HCT116 (cell line): Measurements from ENCODE around the gene KYNU. TPM values are rescaled to one million over a fixed set of nuclear protein-coding genes. Genes with fewer than 3 reads are reported as not detected.
"Not testable (repeated sequence)": the region's sequence is repeated elsewhere in the genome, so short reads cannot be mapped to it uniquely, and the experiment has no call there.

Experiments used
- ATAC-seq: fragments of 200-7000 bp; cut with Tn5 transposase; 2 replicates; pipeline ENCODE4 v1.9.1; 2020; ENCODE audit warnings: mild to moderate bottlenecking, moderate library complexity
- BruUV-seq: library from RNA; stranded (reverse); fragments of 400-500 nt; replicated peaks from 2 replicates; lab custom pipeline; 2021; lab: Mats Ljungman, UMichigan
- CTCF ChIA-PET: fragments of 300-600 bp; sonication (Branson Sonifier 250); formaldehyde crosslinking; loops from one replicate; lab custom pipeline; 2021; ENCODE audit warnings: antibody characterized with exemption; lab: Charles Lee
- POLR2A ChIA-PET: fragments of 300-600, 350-600 bp; sonication (Branson Sonifier 250); formaldehyde crosslinking; loops from one replicate; lab custom pipeline; 2021; ENCODE audit warnings: antibody characterized with exemption; lab: Charles Lee
- RAD21 ChIA-PET, 2 experiments: fragments of 300-600 bp; sonication (Branson Sonifier 250); formaldehyde crosslinking; loops; one replicate each; lab custom pipeline; 2023; ENCODE audit warnings: low total read pairs in 2 of 2; ENCODE audit not compliant: uncharacterized antibody in 2 of 2, unreplicated experiment in 2 of 2, low non-redundant PET in 1 of 2; lab: Charles Lee
- DNase-seq: peaks from one replicate; pipeline ENCODE4 v3.0.0-alpha.2; 2010; ENCODE audit warnings: low read depth, low spot score
- H2AFZ ChIP-seq: fragments of 200-600 bp; shearing (Covaris generic), sonication (generic); 2 replicates; pipeline ENCODE4 v1.6.1; 2017; ENCODE audit warnings: low read depth, mixed run types, mixed read lengths, antibody characterized with exemption, low read length; ENCODE audit not compliant: poor library complexity, severe bottlenecking
- H3K27ac ChIP-seq: 2 replicates; pipeline ENCODE4 v1.5.1; 2012; ENCODE audit warnings: low read depth, low read length
- H3K27me3 ChIP-seq: fragments of 200-600 bp; sonication (generic); 2 replicates; pipeline ENCODE4 v1.6.1; 2016; ENCODE audit warnings: mixed run types, low read length, mixed read lengths; ENCODE audit not compliant: insufficient read depth
- H3K36me3 ChIP-seq, 2 experiments: fragments of 200-500 bp in 1 of 2; fragments of 200-600 bp in 1 of 2; sonication (Bioruptor generic) in 1 of 2; sonication (generic) in 1 of 2; 2 replicates each; pipeline versions ENCODE4 v1.5.1 to v1.6.1; 2014 to 2016; ENCODE audit warnings: low read length in 2 of 2, inconsistent platforms in 1 of 2, mixed read lengths in 1 of 2, mixed run types in 1 of 2; ENCODE audit not compliant: insufficient read depth in 2 of 2, control insufficient read depth in 1 of 2
- H3K4me1 ChIP-seq, 2 experiments: fragments of 200-600 bp in 1 of 2; sonication (generic) in 1 of 2; 2 replicates each; pipeline versions ENCODE4 v1.5.1 to v1.6.1; 2012 to 2017; ENCODE audit warnings: low read length in 2 of 2, inconsistent platforms in 1 of 2, mild to moderate bottlenecking in 1 of 2, mixed read lengths in 1 of 2, mixed run types in 1 of 2, moderate library complexity in 1 of 2; ENCODE audit not compliant: insufficient read depth in 2 of 2, control insufficient read depth in 1 of 2
- H3K4me2 ChIP-seq: fragments of 200-600 bp; sonication (generic); 2 replicates; pipeline ENCODE4 v1.6.1; 2017; ENCODE audit warnings: mixed run types, low read length, mixed read lengths
- H3K4me3 ChIP-seq, 2 experiments: fragments of 200-600 bp in 1 of 2; sonication (generic) in 1 of 2; replicated peaks in 1 of 2; 2 replicates each; pipeline ENCODE4 v1.5.1; 2011 to 2016; ENCODE audit warnings: low read length in 2 of 2, control low read depth in 1 of 2, low read depth in 1 of 2, mild to moderate bottlenecking in 1 of 2, mixed read lengths in 1 of 2, mixed run types in 1 of 2
- H3K79me2 ChIP-seq: fragments of 200-600 bp; sonication (generic); 2 replicates; pipeline ENCODE4 v1.6.1; 2017; ENCODE audit warnings: mild to moderate bottlenecking, mixed run types, low read length, moderate library complexity, mixed read lengths; ENCODE audit not compliant: insufficient read depth
- H3K9ac ChIP-seq: fragments of 200-600 bp; sonication (generic); 2 replicates; pipeline ENCODE4 v1.6.1; 2016; ENCODE audit warnings: low read length, mixed read lengths
- H3K9me2 ChIP-seq: fragments of 200-600 bp; sonication (generic), shearing (Covaris generic); 2 replicates; pipeline ENCODE4 v1.6.1; 2017; ENCODE audit warnings: mixed run types, mild to moderate bottlenecking, moderate library complexity; ENCODE audit not compliant: insufficient read depth
- H3K9me3 ChIP-seq, 2 experiments: fragments of 200-500 bp in 1 of 2; fragments of 200-600 bp in 1 of 2; sonication (Bioruptor generic) in 1 of 2; sonication (generic) in 1 of 2; 2 replicates each; pipeline ENCODE4 v1.6.1; 2014 to 2017; ENCODE audit warnings: low read length in 2 of 2, mixed read lengths in 2 of 2, inconsistent platforms in 1 of 2, low read depth in 1 of 2, mild to moderate bottlenecking in 1 of 2, mixed run types in 1 of 2, moderate library complexity in 1 of 2; ENCODE audit not compliant: control insufficient read depth in 1 of 2, insufficient read depth in 1 of 2
- H4K20me1 ChIP-seq: fragments of 200-600 bp; sonication (generic), shearing (Covaris generic); 2 replicates; pipeline ENCODE4 v1.6.1; 2017; ENCODE audit warnings: mixed run types, mild to moderate bottlenecking, moderate library complexity; ENCODE audit not compliant: insufficient read depth
- CEBPB ChIP-seq: IDR thresholded peaks from 2 replicates; pipeline ENCODE4 v1.6.1; 2012; ENCODE audit warnings: low read depth
- ELF1 ChIP-seq: IDR thresholded peaks from 2 replicates; pipeline ENCODE4 v1.6.1; 2012; ENCODE audit warnings: low read depth, borderline replicate concordance
- FOSL1 ChIP-seq: IDR thresholded peaks from 2 replicates; pipeline ENCODE4 v1.6.1; 2012; ENCODE audit warnings: low read depth
- JUND ChIP-seq: IDR thresholded peaks from 2 replicates; pipeline ENCODE4 v1.6.1; 2012
- RAD21 ChIP-seq: IDR thresholded peaks from 2 replicates; pipeline ENCODE4 v1.6.1; 2012; ENCODE audit warnings: low read depth, mild to moderate bottlenecking
- TCF7L2 ChIP-seq: IDR thresholded peaks from 2 replicates; pipeline ENCODE4 v1.7.0; 2011; ENCODE audit warnings: borderline replicate concordance, inconsistent platforms; ENCODE audit not compliant: insufficient read depth, insufficient read length; ENCODE audit errors: extremely low read depth
- ZBTB33 ChIP-seq: IDR thresholded peaks from 2 replicates; pipeline ENCODE4 v1.6.1; 2011; ENCODE audit warnings: mild to moderate bottlenecking, low read length, moderate library complexity; ENCODE audit not compliant: insufficient replicate concordance; ENCODE audit errors: extremely low read depth
- ZFX ChIP-seq: fragments of 450-650 bp; IDR thresholded peaks from 2 replicates; pipeline ENCODE4 v1.6.1; 2017
- ZNF274 ChIP-seq: fragments of 200-500 bp; sonication (Bioruptor generic); IDR thresholded peaks from 2 replicates; pipeline ENCODE4 v1.6.1; 2014; ENCODE audit warnings: mild to moderate bottlenecking, low read depth, low read length, inconsistent platforms
- intact Hi-C: fragments of 100-400 bp; cut with micrococcal nuclease; formaldehyde crosslinking; loops from 2 replicates; pipeline ENCODE4 v1.10.0; 2022
- total RNA-seq: library from RNA; stranded (reverse); gene quantifications from one replicate; pipeline ENCODE4 v1.2.1, GENCODE V29; 2021; ENCODE audit not compliant: unreplicated experiment
- TF ChIP-seq, protein P1 (sequence below): IDR thresholded peaks from 2 replicates; pipeline ENCODE4 v1.6.1; 2012

The KYNU gene
- total RNA-seq, 1 experiment from 2014 or later = 0.22 TPM

GRCh38 chr2:142900327-142900726, 22.9 kb downstream of the KYNU start:
- H3K9me3 ChIP-seq, H4K20me1 ChIP-seq, H3K9ac ChIP-seq, RAD21 ChIA-PET, H3K9me2 ChIP-seq, H2AFZ ChIP-seq, H3K27me3 ChIP-seq, H3K36me3 ChIP-seq, CTCF ChIA-PET, DNase-seq, H3K79me2 ChIP-seq, POLR2A ChIA-PET, BruUV-seq, H3K4me2 ChIP-seq, H3K27ac ChIP-seq, H3K4me3 ChIP-seq, intact Hi-C loops, ATAC-seq, H3K4me1 ChIP-seq: not testable (repeated sequence)

DNA sequence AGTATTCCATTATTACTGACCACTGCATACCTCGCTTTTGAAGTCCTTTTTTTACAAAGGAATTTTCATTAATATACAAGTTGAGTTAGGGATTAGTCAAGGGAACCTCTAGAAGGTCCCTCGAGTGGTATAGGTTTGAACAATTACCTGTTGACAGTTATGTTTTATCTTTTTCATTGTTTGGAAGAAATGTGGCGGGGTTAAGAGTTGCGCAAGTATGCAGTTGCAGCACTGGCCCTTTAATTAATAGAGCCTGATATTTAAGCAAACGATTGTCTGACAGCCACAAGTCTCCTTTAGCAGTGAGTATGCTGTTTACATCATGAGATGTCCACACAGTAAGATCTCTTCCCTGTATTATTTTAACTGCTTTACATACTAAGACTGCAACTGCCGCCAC, 24.3 kb downstream of the KYNU start:
- no peaks in the 10 kb centered on the region for H3K9me2 ChIP-seq
- no peaks in the 10 kb centered on the region for H3K4me1 ChIP-seq
- no peaks in the 10 kb centered on the region for H3K36me3 ChIP-seq
- no peak overlapping the region for H3K4me3 ChIP-seq
- H4K20me1 ChIP-seq = no peaks in the 10 kb centered on the region
- H3K9ac ChIP-seq = no peak overlapping the region
- POLR2A ChIA-PET = no interaction called here
- no peaks in the 10 kb centered on the region for H3K9me3 ChIP-seq
- BruUV-seq = no TSS peak
- DNase-seq (no peak), ATAC-seq (no peak)
- no peaks in the 10 kb centered on the region for H3K79me2 ChIP-seq
- TF ChIP-seq ZBTB33 = no peak
- TF ChIP-seq, protein P1, sequence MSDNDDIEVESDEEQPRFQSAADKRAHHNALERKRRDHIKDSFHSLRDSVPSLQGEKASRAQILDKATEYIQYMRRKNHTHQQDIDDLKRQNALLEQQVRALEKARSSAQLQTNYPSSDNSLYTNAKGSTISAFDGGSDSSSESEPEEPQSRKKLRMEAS = no peak
- TF ChIP-seq ZNF274 = no peak
- TF ChIP-seq ZFX = no peak
- TF ChIP-seq RAD21 = no peak
- TF ChIP-seq FOSL1 = no peak
- no peak for TF ChIP-seq CEBPB
- no peak for TF ChIP-seq ELF1
- no peak for TF ChIP-seq TCF7L2
- no peak for TF ChIP-seq JUND
- intact Hi-C loops = no loop called here
- H3K27ac ChIP-seq = no peak overlapping the region
- H3K27me3 ChIP-seq = no peaks in the 10 kb centered on the region
- RAD21 ChIA-PET = no interaction called here
- CTCF ChIA-PET = no interaction called here
- no peak overlapping the region for H2AFZ ChIP-seq
- no peak overlapping the region for H3K4me2 ChIP-seq

DNA sequence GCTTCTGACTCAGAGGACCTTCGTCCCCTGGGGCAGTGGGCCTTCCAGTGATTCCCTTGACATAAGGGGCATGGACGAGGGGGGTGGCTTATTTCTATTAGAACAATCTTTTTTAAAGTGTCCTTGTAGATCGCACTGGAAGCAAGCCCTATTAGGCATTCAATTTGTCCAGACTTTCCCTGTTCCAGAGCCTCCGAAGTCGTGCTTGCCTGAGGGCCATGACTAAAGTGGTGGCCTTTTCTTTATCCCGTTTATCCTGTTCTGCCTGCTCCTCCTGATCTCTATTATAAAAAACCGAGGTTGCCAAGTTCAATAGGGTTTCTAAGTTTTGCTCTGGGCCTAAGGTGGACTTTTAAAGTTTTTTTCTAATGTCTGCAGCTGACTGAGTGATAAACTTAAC, 26.3 kb downstream of the KYNU start:
- H3K9ac ChIP-seq, H2AFZ ChIP-seq, H3K79me2 ChIP-seq, DNase-seq, H3K4me1 ChIP-seq, RAD21 ChIA-PET, CTCF ChIA-PET, ATAC-seq, H3K9me3 ChIP-seq, H3K4me3 ChIP-seq, H4K20me1 ChIP-seq, H3K27ac ChIP-seq, H3K27me3 ChIP-seq, POLR2A ChIA-PET, H3K36me3 ChIP-seq, H3K9me2 ChIP-seq, intact Hi-C loops, H3K4me2 ChIP-seq, BruUV-seq: not testable (repeated sequence)
